Measurements from ENCODE around the gene ANXA11. TPM values are rescaled to one million over a fixed set of nuclear protein-coding genes. Genes with fewer than 3 reads are reported as not detected.

The ANXA11 gene
- total RNA-seq (2014; rRNA removed; shearing (Covaris generic)): 131 and 160 TPM in 2 replicates

GRCh38 chr10:80205477-80206276 is at the start of gene ANXA11:
ANXA11 (minus strand) TSS chr10:80205537; CDS start chr10:80172861, 32,676 bp downstream.

GRCh38 chr10:80132299-80133139 is 72.8 kb downstream of the ANXA11 start, which contains the start of gene PLAC9:
PLAC9 (plus strand) TSS chr10:80132730; CDS start chr10:80132763, 33 bp downstream.

Small RNA genes lying within 50 kb of the gene (small RNA-seq; reads per million reads assigned to genes)
- gene RPS12P2: not detected

Other genes with a start within 250 kb of the ANXA11 start
- 10.3 and 18.3 TPM in 2 replicates for gene TMEM254, start 126.9 kb downstream of the ANXA11 start, total RNA-seq (2014; rRNA removed; shearing (Covaris generic))
- gene PLAC9, start 72.8 kb downstream of the ANXA11 start, total RNA-seq (2014; rRNA removed; shearing (Covaris generic)): 0.34 TPM in 1 of 2 replicates, not detected in the other
- 0.08 and 0.19 TPM in 2 replicates for gene MAT1A, start 84.1 kb upstream of the ANXA11 start, total RNA-seq (2014; rRNA removed; shearing (Covaris generic))
- not detected in 2 replicates for gene DYDC1, start 151.2 kb upstream of the ANXA11 start, total RNA-seq (2014; rRNA removed; shearing (Covaris generic))
- gene DYDC2, start 151.2 kb upstream of the ANXA11 start, total RNA-seq (2014; rRNA removed; shearing (Covaris generic)): not detected in 2 replicates
- gene PRXL2A, start 203.0 kb upstream of the ANXA11 start, total RNA-seq (2014; rRNA removed; shearing (Covaris generic)): 28.3 and 33.2 TPM in 2 replicates
- gene TSPAN14, start 248.8 kb upstream of the ANXA11 start, total RNA-seq (2014; rRNA removed; shearing (Covaris generic)): 34.0 and 35.7 TPM in 2 replicates